ENCODE measurements around the gene KIDINS220. TPM values are rescaled to one million over a fixed set of nuclear protein-coding genes. Genes with fewer than 3 reads are reported as not detected.

KIDINS220 gene
- total and polyA plus RNA-seq, 2 donors, result 19.3 to 34.7 TPM

DNA sequence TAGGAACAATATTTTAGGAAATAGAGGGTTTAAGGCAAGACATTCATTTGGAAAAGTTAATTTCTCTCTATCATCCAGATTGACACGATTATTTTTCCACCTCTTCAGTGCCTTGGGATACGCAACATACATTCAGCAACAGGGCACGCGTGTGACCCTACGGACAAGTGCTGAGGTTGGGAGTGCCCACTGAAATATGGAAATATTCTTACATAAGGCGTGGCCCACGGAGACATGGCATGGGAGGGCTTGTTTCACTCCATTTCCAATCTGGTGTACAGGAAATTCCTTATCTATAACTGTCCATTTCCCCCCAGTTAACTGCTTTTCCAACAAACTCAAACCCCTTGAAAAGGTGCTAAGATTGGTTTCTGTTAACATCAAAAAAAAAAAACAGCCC lies 20.9 kb upstream of the KIDINS220 start:
- no peak for DNase-seq (ENCODE audit: low read depth in 6 of 9, low spot score in 9 of 9)
- H3K9me3 ChIP-seq (ENCODE audit: control insufficient read depth in 2 of 2, insufficient read depth in 1 of 2, low read length in 1 of 2), result no peaks in the 10 kb centered on the region
- H3K4me1 ChIP-seq (ENCODE audit: control insufficient read depth in 2 of 2, insufficient read depth in 2 of 2, low read length in 2 of 2), result no peaks in the 10 kb centered on the region
- H3K36me3 ChIP-seq (ENCODE audit: control insufficient read depth in 2 of 2, insufficient read depth in 2 of 2, low read length in 1 of 2), result no peaks in the 10 kb centered on the region
- H3K27ac ChIP-seq (ENCODE audit: low read depth in 1 of 2, low read length in 1 of 2), result no peak overlapping the region
- no peak overlapping the region for H3K4me3 ChIP-seq (ENCODE audit: low read length in 2 of 2)
- H3K27me3 ChIP-seq (ENCODE audit: control insufficient read depth in 2 of 2, insufficient read depth in 1 of 2, low read length in 1 of 2), result no peaks in the 10 kb centered on the region
- 97% methylated on average over 7 of the region's 7 CpGs for WGBS

DNA sequence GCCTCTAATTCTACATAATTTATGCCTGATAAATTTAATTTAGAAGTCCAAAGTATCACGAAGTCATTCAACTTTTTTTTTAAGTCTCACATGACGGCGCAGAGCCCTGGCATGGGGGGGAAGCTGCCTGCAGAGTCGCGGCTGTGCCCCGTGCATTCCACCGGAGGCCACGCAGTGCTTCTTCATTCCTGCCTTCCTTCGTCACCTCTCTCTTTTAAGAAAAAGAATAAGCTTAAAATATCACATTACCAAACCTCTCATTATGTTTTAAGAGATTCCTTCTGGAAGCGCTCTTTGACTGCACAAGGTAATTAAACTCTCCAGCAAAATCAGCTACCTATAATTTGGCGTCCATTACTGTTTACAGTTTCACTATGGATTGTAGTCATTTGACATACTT lies 20.3 kb upstream of the KIDINS220 start:
- no peak overlapping the region for H3K4me3 ChIP-seq (ENCODE audit: low read length in 2 of 2)
- no peaks in the 10 kb centered on the region for H3K4me1 ChIP-seq (ENCODE audit: control insufficient read depth in 2 of 2, insufficient read depth in 2 of 2, low read length in 2 of 2)
- H3K9me3 ChIP-seq (ENCODE audit: control insufficient read depth in 2 of 2, insufficient read depth in 1 of 2, low read length in 1 of 2), result no peaks in the 10 kb centered on the region
- 96% methylated on average over 11 of the region's 11 CpGs for WGBS
- DNase-seq (ENCODE audit: low read depth in 6 of 9, low spot score in 9 of 9), result no peak
- no peaks in the 10 kb centered on the region for H3K27me3 ChIP-seq (ENCODE audit: control insufficient read depth in 2 of 2, insufficient read depth in 1 of 2, low read length in 1 of 2)
- H3K27ac ChIP-seq (ENCODE audit: low read depth in 1 of 2, low read length in 1 of 2), result no peak overlapping the region
- H3K36me3 ChIP-seq (ENCODE audit: control insufficient read depth in 2 of 2, insufficient read depth in 2 of 2, low read length in 1 of 2), result no peaks in the 10 kb centered on the region

DNA sequence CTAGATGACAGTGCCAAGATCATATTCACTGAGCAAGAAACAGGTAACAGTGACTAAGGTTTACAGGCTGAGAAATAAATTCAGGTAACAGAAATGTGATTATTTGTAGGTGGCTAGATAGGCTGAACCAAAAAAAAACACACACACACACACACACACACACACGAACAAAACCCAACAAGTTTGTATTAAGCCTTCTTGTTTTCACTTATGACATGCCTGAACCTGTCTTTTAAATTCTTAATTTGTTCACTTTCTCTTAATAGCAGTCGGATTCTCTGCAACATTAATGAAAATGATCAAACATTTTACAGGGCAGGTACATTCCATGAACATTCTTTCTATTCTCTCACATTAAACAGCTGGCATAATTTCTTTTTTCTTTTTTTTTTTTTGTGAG lies 18.8 kb upstream of the KIDINS220 start:
- 94% methylated on average over 2 of the region's 2 CpGs for WGBS
- H3K4me3 ChIP-seq (ENCODE audit: low read length in 2 of 2), result no peak overlapping the region
- no peaks in the 10 kb centered on the region for H3K27me3 ChIP-seq (ENCODE audit: control insufficient read depth in 2 of 2, insufficient read depth in 1 of 2, low read length in 1 of 2)
- H3K4me1 ChIP-seq (ENCODE audit: control insufficient read depth in 2 of 2, insufficient read depth in 2 of 2, low read length in 2 of 2), result no peaks in the 10 kb centered on the region
- no peak overlapping the region for H3K27ac ChIP-seq (ENCODE audit: low read depth in 1 of 2, low read length in 1 of 2)
- H3K36me3 ChIP-seq (ENCODE audit: control insufficient read depth in 2 of 2, insufficient read depth in 2 of 2, low read length in 1 of 2), result no peaks in the 10 kb centered on the region
- no peaks in the 10 kb centered on the region for H3K9me3 ChIP-seq (ENCODE audit: control insufficient read depth in 2 of 2, insufficient read depth in 1 of 2, low read length in 1 of 2)
- DNase-seq (ENCODE audit: low read depth in 6 of 9, low spot score in 9 of 9), result no peak

DNA sequence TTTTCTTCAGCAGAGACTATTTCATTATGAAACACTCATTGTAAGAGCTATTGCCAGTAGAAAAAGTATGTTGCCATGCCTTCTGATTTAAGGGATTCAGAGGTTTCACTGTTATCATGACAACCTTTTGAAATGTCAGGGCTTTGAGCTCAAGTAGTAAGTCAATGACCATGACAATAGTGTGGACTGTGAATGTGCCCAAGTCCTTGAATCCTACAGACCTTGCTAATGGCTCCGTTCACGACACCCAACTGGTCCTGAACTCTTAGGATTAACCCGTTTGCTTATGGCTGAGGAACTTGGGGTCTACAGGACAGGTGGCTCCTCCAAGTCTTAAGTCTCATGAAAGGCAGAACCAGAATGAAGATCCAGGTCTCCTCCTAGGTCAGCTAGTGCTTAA lies 17.6 kb upstream of the KIDINS220 start:
- Histone ChIP-seq H3K4me1 (ENCODE audit: control insufficient read depth in 2 of 2, insufficient read depth in 2 of 2, low read length in 2 of 2) (no peaks in the 10 kb centered on the region), H3K36me3 (ENCODE audit: control insufficient read depth in 2 of 2, insufficient read depth in 2 of 2, low read length in 1 of 2) (no peaks in the 10 kb centered on the region), H3K4me3 (ENCODE audit: low read length in 2 of 2) (no peak overlapping the region), H3K27me3 (ENCODE audit: control insufficient read depth in 2 of 2, insufficient read depth in 1 of 2, low read length in 1 of 2) (no peaks in the 10 kb centered on the region), H3K9me3 (ENCODE audit: control insufficient read depth in 2 of 2, insufficient read depth in 1 of 2, low read length in 1 of 2) (no peaks in the 10 kb centered on the region), H3K27ac (ENCODE audit: low read depth in 1 of 2, low read length in 1 of 2) (no peak overlapping the region)
- 98% methylated on average over 3 of the region's 3 CpGs for WGBS
- DNase-seq (ENCODE audit: low read depth in 6 of 9, low spot score in 9 of 9), result no peak

DNA sequence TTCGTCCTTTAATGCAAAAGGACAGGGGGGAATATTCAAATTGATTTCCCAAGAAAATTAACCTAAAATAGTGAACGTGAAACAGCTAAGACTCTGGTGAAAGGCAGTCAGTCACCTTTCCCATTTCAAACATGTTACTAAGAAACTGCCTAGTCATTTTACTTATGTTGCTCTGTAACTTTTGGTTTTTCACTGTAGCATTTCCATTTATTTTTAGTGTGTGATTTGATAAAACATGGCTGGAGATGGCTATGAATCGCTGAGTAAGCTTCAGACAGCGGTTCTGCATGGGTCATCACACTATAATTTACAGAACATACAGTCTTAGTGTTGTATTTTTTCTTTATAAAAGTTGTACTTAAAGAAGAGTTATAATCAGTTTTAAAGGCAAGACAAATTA lies 16.0 kb upstream of the KIDINS220 start:
- WGBS, result 97% methylated on average over 4 of the region's 4 CpGs
- no peak overlapping the region for H3K4me3 ChIP-seq (ENCODE audit: low read length in 2 of 2)
- H3K4me1 ChIP-seq (ENCODE audit: control insufficient read depth in 2 of 2, insufficient read depth in 2 of 2, low read length in 2 of 2), result peaks cover 0 to 7% of the 10 kb centered on the region in 2 donors
- H3K36me3 ChIP-seq (ENCODE audit: control insufficient read depth in 2 of 2, insufficient read depth in 2 of 2, low read length in 1 of 2), result no peaks in the 10 kb centered on the region
- no peaks in the 10 kb centered on the region for H3K9me3 ChIP-seq (ENCODE audit: control insufficient read depth in 2 of 2, insufficient read depth in 1 of 2, low read length in 1 of 2)
- no peaks in the 10 kb centered on the region for H3K27me3 ChIP-seq (ENCODE audit: control insufficient read depth in 2 of 2, insufficient read depth in 1 of 2, low read length in 1 of 2)
- no peak overlapping the region for H3K27ac ChIP-seq (ENCODE audit: low read depth in 1 of 2, low read length in 1 of 2)
- DNase-seq (ENCODE audit: low read depth in 6 of 9, low spot score in 9 of 9), result no peak

DNA sequence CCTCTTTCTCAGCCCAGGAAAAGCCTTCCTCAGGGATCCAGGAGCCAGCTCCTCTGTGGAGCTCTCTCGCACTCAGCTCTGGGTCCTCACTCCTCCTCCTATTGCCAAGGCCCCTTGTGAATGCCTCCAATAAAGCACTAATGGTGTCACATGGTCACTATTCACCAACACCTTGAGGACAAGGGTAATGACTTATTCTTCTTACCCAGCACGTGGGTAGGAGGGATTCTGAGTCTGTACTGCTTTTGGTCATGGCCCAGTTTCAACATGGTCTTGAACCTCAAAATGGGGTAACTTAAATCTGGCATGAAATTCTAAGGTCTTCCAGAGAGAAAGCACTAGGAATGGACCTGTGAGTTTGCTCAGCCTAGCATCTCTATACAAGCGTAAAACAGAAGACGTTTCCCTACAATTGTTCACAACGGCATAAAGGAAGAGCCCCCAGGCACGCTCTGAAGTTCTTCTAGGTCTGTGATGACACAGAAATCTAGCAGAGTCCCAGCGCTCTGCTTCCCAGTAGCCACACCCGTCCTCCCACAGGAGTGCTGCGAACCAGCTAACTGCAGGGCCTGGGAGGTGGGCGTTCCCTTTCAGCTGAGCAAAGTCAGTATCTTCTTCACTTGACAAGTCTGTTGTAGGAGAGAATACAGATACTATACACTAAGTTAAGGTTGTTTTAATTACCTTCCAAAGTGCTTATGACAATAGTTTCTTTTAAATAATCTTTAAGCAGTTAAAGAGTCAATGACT lies 14.6 kb upstream of the KIDINS220 start:
- H3K9me3 ChIP-seq (ENCODE audit: control insufficient read depth in 2 of 2, insufficient read depth in 1 of 2, low read length in 1 of 2), result no peaks in the 10 kb centered on the region
- no peak overlapping the region for H3K27ac ChIP-seq (ENCODE audit: low read depth in 1 of 2, low read length in 1 of 2)
- no peak for DNase-seq (ENCODE audit: low read depth in 6 of 9, low spot score in 9 of 9)
- H3K36me3 ChIP-seq (ENCODE audit: control insufficient read depth in 2 of 2, insufficient read depth in 2 of 2, low read length in 1 of 2), result no peaks in the 10 kb centered on the region
- H3K4me3 ChIP-seq (ENCODE audit: low read length in 2 of 2), result no peak overlapping the region
- no peaks in the 10 kb centered on the region for H3K27me3 ChIP-seq (ENCODE audit: control insufficient read depth in 2 of 2, insufficient read depth in 1 of 2, low read length in 1 of 2)
- peaks cover 0 to 7% of the 10 kb centered on the region in 2 donors for H3K4me1 ChIP-seq (ENCODE audit: control insufficient read depth in 2 of 2, insufficient read depth in 2 of 2, low read length in 2 of 2)
- 95% methylated on average over 10 of the region's 10 CpGs for WGBS

DNA sequence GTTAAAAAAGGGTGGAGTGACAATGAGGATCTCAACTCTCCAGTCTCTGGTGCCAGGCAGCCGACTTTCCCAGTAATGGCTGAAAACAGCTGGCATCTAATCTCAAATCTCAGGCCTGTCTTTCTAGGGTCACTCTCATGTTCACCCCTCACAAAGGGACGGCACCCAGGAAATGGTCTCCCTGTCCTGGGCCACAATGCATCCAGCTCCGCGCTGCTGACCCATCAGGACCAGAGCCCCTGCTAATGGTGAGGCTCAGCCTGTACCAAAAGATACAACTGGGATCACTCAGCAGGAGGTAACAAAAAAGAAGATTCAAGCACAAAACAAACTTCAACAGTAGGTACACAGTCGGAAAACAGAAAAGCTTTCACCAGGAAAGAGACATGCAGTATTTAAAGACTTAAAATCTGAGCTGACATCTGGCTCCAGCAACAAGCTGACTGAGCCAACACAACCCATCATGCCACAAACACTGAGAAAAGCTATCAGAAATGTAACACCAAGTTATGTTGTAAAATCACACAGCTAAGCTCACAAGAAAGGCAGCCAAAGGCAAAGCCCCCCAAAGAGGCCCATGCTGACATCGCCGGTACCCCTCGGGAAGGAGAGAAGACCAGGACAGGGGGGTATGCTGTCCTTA lies 13.6 kb upstream of the KIDINS220 start:
- 97% methylated on average over 8 of the region's 8 CpGs for WGBS
- H3K36me3 ChIP-seq (ENCODE audit: control insufficient read depth in 2 of 2, insufficient read depth in 2 of 2, low read length in 1 of 2), result no peaks in the 10 kb centered on the region
- no peaks in the 10 kb centered on the region for H3K27me3 ChIP-seq (ENCODE audit: control insufficient read depth in 2 of 2, insufficient read depth in 1 of 2, low read length in 1 of 2)
- no peak overlapping the region for H3K4me3 ChIP-seq (ENCODE audit: low read length in 2 of 2)
- peaks cover 0 to 7% of the 10 kb centered on the region in 2 donors for H3K4me1 ChIP-seq (ENCODE audit: control insufficient read depth in 2 of 2, insufficient read depth in 2 of 2, low read length in 2 of 2)
- no peak for DNase-seq (ENCODE audit: low read depth in 6 of 9, low spot score in 9 of 9)
- H3K27ac ChIP-seq (ENCODE audit: low read depth in 1 of 2, low read length in 1 of 2), result no peak overlapping the region
- no peaks in the 10 kb centered on the region for H3K9me3 ChIP-seq (ENCODE audit: control insufficient read depth in 2 of 2, insufficient read depth in 1 of 2, low read length in 1 of 2)

DNA sequence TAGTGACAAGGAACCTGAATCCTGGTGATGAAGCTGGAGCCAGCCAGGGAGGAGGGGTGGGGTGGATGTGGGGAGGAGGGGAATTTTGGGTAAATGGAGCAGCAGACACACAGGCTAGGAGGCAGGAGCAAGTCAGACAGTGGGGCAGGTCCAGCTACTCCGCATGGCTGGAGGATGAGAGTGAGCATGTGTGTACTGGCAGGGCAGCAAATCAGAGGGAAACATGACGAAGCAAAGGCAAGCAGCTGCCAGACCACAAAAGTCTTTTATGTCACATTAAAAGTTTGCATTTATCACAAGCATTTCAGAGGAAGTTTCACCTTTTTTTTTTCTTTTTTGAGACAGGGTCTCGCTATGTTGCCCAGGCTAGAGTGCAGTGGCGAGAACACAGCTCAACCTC lies 11.9 kb upstream of the KIDINS220 start:
- Histone ChIP-seq H3K9me3 (ENCODE audit: control insufficient read depth in 2 of 2, insufficient read depth in 1 of 2, low read length in 1 of 2) (no peaks in the 10 kb centered on the region), H3K27ac (ENCODE audit: low read depth in 1 of 2, low read length in 1 of 2) (no peak overlapping the region), H3K36me3 (ENCODE audit: control insufficient read depth in 2 of 2, insufficient read depth in 2 of 2, low read length in 1 of 2) (no peaks in the 10 kb centered on the region), H3K4me3 (ENCODE audit: low read length in 2 of 2) (no peak overlapping the region), H3K4me1 (ENCODE audit: control insufficient read depth in 2 of 2, insufficient read depth in 2 of 2, low read length in 2 of 2) (peaks cover 0 to 7% of the 10 kb centered on the region in 2 donors), H3K27me3 (ENCODE audit: control insufficient read depth in 2 of 2, insufficient read depth in 1 of 2, low read length in 1 of 2) (no peaks in the 10 kb centered on the region)
- DNase-seq (ENCODE audit: low read depth in 6 of 9, low spot score in 9 of 9), result peak in 5 of 9 donors; percentile 21 to 70 (median 32)
- WGBS, result 22% methylated on average over 4 of the region's 4 CpGs

DNA sequence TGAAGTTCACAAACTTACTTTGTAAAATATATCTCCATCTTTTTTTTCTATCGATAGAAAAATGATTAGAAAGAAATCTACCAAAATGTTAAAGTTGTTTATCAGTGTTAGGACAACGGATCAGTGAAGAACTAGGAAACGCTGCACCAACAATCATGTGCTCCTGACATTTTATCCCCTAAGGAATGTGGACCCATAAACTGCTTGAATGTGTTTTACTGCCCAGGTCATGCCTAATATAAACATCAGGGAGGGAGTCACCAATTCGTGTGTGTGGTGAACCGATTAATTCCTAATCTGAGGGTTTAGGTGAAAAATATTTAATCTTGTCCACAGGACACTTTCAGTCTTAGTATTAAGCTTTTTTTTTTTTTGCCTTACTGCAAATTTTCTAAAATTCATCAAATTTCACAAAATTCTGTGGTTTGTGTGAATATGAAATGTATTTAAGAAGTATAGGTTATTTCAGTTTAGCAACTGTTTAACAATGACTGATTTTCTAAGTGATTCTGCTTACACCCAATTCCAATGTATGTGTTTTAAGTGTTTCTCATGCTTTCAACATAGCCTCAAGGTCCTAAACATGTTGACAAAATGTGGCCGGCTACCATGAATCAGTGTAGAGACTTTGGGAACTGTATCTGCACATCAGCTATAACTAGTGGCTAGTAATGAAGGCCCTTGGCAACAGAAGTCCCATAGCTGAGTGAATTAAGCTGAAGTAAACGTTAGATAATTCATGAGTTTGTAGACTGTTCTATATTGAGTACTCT lies 11.1 kb upstream of the KIDINS220 start:
- no peaks in the 10 kb centered on the region for H3K9me3 ChIP-seq (ENCODE audit: control insufficient read depth in 2 of 2, insufficient read depth in 1 of 2, low read length in 1 of 2)
- 93% methylated on average over 7 of the region's 7 CpGs for WGBS

More for the DNA sequence above, 11.1 kb upstream of the KIDINS220 start:
- Histone ChIP-seq H3K27me3 (ENCODE audit: control insufficient read depth in 2 of 2, insufficient read depth in 1 of 2, low read length in 1 of 2) (no peaks in the 10 kb centered on the region), H3K4me1 (ENCODE audit: control insufficient read depth in 2 of 2, insufficient read depth in 2 of 2, low read length in 2 of 2) (peaks cover 0 to 7% of the 10 kb centered on the region in 2 donors), H3K4me3 (ENCODE audit: low read length in 2 of 2) (no peak overlapping the region), H3K36me3 (ENCODE audit: control insufficient read depth in 2 of 2, insufficient read depth in 2 of 2, low read length in 1 of 2) (no peaks in the 10 kb centered on the region), H3K27ac (ENCODE audit: low read depth in 1 of 2, low read length in 1 of 2) (no peak overlapping the region)
- no peak for DNase-seq (ENCODE audit: low read depth in 6 of 9, low spot score in 9 of 9)

Measured in thymus (tissue), 11 donors.